Stimulated activated CD4-positive, alpha-beta T cell treated with anti-CD3 and anti-CD28 coated beads, Interleukin-15, amount 100 ng/mL, for 1 hour (primary cell): Measurements from ENCODE around the gene COL25A1.
"Not testable (repeated sequence)": the region's sequence is repeated elsewhere in the genome, so short reads cannot be mapped to it uniquely, and the experiment has no call there.

Experiments used
- DNase-seq, 2 donors: peaks; one replicate each; pipeline ENCODE4 v3.0.0-alpha.2; 2020; ENCODE audit warnings: low read depth in 1 of 2, low spot score in 1 of 2

COL25A1 gene

DNA sequence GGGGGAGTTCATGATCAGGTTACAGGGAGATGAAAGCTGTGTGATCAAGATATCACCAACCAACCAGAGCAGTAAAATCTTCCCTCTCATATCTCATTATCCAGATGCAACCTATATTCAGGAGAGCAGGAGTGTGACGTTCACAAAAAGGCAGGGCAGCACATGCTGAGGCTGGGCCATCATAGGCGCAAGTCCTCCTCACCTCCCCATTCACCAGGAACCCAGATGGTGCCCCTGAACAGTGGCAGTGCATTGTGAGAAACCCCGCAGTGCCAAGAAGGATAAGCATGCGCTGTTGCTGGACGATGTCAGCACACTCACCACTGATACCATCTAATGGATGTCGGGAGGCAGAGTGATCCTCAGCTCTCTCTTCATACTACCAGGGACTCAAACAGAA lies 170.9 kb downstream of the COL25A1 start:
- no peak for DNase-seq

DNA sequence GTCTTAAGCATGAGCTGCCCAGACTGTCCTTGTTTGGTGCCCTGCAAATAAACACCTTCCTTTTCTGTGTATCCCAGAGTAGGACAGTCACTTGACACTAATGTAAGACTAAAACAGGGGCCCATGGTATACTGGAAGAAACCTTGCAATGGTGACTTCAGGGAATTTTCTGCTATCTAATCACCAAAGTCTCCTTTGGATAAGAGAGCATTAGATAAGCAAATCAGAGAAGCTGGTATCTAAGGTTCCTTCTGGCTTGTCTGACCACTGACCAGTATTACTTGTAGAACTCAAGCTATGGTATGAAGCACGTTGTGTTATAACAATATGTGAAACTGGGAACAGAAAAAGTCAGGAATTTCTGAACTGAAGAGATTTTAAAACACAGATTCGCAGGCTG lies 173.9 kb downstream of the COL25A1 start:
- no peak for DNase-seq

DNA sequence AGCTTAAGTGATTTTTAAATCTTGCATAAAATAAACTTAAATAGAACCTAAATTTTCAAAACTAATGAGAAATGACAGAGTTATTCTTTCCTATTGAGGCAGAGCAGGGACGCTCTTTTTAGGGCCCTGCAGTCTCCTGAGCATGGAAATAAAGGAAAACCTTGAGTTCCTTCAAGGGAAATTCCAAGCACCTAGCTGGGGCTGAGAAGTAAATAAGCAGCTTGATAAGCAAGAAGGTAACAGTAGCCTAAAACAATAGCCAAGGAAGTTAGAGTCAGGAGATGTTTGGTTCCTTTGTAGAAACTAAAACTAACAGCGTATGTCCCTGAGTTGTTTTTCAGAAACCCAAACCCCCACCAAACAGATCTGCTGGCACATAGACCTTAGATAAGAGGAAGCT lies 174.6 kb downstream of the COL25A1 start:
- DNase-seq: no peak

DNA sequence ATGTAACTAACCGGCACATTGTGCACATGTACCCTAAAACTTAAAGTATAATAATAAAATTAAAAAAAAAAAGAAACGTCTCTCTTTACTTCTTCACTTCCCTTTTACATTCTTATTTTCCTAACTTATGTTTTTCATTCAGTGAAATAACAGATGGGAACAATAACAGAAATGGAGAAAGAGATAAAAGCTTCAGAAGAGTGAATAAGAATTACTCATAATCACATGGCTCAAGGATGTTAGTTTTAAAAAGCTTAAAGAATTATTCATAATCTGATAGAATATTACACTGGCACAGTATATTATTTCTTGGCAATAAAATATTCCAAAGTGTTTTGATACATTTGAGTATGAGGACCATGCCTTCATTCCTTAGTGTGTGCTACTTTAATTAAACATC lies 175.6 kb downstream of the COL25A1 start:
- no peak for DNase-seq

DNA sequence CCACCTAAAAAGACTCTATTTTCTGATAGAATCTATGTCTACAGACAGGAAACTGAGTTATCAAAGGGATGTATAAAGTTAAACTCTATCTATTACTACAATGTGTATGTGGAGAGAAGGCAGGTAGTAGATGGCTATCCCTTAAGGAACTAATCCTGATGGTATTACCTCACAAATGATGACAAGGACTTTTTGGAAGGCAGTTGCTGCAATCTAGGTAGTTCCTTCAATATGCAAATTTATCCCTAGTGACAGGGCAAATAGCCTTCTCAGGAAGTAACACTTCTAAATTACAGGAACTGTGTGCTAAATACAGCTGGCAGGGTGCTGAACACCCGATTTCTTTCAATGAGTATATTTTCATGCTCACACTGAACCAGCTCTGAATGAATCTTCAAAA lies 177.4 kb downstream of the COL25A1 start:
- no peak for DNase-seq

DNA sequence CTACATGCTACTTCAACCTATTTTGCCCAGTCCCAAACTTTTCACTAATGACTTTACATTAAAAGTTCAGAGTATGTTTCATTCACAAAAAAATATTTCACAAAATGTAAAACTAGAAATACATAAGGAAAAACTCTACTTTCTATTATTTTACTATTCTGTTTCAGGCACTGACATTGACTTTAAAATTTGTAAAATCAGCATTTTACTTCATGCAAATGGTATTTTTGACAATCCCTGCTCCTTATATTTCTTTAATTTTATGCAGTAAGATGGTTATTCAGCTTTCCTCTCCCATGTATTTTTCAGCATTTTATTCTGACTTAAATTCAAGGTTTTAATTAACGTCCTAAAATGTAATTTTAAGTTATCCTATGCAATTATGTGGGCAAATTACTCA lies 178.5 kb downstream of the COL25A1 start:
- no peak for DNase-seq

DNA sequence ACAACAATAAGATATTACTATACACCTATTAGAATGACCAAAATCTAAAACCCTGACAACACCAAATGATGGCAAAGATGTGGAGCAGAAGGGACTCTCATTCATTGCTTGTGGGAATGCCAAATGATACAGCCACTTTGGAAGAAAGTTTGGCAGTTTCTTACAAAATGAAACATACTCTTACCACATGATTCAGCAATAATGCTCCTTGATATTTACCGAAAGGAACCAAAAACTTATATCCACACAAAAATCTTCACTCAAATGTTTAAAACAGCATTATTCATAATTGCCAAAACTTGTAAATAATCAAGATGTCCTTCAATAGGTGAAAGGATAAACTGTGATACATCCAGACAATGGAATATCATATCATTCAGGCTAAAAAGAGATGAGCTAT lies 180.9 kb downstream of the COL25A1 start:
- no peak for DNase-seq

DNA sequence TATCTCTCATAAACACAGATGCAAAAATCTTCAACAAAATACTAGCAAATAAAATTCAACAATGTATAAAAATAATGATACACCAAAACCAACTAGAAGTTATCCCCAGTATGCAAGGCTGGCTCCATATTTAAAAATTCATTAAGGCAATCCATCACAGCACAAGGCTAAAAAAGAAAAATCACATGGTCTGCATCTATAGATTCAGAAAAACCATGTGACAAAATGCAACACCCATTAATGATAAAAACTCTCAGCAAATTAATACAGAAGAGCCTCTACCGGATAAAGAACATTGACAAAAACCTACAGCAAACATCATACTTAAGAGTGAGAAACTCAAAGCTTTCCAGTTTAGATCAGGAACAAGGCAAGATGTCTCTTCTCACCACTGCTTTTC lies 182.6 kb downstream of the COL25A1 start:
- DNase-seq: no peak

DNA sequence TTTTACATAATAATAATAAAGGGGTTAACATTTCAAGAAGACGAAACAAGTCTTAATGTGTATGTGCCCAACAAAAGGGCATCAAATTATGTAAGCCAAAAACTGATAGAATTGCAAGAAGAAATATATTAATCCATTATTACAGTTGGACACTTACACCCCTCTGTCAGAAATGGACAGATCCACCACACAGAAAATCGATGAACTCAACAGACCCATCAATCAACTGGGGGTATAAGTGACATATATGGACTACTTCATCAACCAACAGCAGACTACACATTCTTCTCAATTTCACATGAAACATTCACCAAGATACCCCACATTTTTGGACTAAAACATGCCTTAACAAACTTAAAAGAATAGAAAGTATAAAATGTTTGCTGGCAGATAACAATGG lies 183.8 kb downstream of the COL25A1 start:
- DNase-seq: no peak

DNA sequence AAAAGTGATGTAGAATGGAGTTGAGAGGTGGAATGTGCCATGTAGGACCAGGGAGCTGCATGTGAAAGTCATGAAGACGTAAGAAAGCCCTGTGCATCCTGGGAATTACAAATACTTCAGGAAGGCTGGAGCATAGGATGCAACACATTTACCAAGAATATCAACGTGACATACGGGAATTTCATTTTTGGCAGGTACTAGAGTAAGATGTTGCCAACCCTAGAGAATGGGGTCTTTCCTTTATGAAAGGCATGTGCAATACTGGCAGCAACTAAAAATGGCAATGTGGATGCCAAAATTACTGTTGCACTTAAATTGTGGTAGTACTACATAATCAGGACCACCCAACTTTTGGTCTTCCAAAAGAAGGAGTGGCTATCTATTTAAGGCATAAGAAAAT lies 188.0 kb downstream of the COL25A1 start:
- no peak for DNase-seq

DNA sequence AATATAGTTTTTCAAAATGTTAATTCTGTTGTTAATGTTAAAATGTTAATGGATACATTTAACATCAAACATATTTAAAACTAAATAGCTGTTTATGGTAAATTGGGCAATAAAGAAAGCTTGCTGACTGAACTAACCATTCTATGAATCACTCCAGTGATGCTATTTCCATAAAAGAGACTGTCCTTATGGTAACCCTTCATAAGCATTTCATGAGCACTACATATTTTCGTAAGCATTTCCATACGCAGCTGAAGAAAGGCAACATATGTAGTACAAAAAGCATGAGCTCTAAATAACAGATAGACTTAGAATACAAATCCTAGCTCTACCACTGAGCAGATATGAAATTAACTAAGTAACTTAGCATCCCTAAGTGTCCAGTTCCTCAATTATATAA lies 188.9 kb downstream of the COL25A1 start:
- no peak for DNase-seq

DNA sequence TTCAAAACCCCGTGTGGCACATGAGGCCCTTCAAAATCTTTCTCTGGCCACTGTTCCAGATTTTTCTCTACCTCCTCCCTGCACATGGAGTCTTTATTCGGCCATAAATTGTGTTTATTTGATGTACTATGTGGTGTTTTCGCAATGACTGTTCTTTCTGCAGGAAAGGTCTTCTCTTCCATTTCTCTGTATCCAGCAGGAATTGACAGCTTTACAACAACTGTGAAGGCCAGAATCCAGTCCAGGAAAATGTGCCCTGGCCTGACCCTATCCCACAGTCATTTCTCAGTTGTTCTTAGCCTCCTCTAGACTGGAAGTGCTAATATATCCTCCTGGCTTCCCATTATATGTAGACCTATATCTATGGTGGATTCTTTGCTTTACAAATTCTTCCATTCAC lies 191.4 kb downstream of the COL25A1 start:
- no peak for DNase-seq

DNA sequence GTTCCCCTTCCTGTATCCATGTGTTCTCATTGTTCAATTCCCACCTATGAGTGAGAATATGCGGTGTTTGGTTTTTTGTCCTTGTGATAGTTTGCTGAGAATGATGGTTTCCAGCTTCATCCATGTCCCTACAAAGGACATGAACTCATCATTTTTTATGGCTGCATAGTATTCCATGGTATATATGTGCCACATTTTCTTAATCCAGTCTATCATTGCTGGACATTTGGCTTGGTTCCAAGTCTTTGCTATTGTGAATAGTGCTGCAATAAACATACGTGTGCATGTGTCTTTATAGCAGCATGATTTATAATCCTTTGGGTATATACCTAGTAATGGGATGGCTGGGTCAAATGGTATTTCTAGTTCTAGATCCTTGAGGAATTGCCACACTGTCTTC lies 194.2 kb downstream of the COL25A1 start:
- not testable (repeated sequence) for DNase-seq

DNA sequence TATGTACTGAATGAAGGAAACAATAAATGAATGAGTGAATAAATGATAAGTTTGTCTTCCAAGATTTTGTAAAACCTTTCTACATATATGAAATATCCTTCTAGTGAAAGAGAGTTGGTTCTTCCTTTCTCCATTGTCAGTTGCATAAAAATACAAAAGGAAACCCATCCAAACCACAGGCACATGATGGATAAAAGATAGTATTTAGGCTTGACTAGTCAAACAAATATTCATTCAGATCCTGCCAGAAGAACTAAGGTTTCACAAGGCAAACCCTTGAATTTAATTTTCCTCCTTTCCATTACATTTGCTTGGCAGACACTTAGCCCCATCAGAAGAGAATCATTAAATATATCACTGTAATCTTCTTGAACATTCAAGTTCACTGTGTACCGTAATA lies 208.4 kb downstream of the COL25A1 start:
- DNase-seq: no peak

DNA sequence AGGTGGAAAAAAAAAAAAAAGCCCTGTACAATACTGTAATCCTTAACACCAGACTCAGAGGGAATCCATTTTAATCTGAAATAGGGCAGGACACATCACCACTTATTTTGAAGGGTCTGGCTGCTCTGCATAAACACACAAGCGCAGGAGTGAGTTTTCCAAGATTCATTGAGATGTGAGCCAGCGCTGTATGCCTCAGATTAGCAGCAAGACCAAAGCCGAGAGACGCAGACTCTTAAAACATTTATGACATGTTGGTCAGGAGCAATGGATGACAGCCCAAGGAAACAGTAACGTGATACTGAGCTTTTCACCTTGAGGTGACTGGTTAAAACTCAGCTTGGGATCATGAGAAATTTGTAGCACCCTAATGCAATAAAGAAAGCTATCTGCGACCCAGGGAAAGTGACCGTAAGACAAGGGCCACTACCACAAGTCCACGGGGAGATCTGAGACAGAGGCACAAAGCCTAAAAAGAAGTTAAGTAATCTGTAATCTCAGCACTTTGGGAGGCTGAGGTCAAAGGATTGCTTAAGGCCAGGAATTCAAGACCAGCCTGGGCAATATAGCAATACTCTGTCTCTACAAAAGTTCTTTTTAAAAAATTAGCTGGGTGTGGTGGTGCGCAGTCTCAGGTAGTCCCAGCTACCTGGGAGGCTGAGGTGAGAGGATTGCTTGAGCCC lies 210.6 kb downstream of the COL25A1 start:
- DNase-seq: no peak

DNA sequence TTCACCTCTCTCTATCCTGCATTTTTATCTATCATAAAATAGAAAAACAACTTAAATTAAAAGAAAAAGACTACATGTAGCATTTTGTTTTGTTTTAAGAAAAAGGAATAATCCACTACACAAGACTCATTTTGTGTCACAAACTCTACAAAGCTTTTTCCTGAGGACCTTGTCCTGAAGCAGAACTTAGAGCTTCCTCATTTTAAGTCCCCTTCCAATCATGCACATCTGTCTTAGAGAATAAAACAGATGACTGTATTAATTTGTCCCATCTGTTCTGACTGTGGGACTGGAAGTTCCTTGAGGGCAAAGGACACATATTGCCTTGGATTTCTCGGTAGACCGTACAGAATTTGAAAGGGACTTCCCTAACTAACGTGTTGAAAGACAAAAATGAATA lies 218.5 kb downstream of the COL25A1 start:
- DNase-seq: no peak

DNA sequence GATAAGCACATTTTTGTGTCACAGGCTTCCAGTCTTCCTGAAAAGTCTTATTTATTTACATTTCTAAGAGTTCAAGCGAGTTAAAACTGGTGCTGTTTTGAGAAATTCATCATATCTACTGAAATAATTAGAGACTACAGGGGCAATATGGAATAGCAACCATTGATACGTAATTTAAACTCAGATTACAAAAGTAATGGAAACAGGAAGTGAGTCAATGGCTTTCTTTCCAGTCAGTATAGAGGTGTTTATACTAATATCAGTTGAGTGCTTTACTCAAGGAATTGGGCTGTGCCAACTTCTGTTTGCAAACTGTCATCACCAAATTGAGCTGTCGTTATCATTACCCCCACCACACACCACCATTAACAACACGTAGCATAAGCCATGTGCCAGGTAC lies 222.7 kb downstream of the COL25A1 start:
- no peak for DNase-seq

DNA sequence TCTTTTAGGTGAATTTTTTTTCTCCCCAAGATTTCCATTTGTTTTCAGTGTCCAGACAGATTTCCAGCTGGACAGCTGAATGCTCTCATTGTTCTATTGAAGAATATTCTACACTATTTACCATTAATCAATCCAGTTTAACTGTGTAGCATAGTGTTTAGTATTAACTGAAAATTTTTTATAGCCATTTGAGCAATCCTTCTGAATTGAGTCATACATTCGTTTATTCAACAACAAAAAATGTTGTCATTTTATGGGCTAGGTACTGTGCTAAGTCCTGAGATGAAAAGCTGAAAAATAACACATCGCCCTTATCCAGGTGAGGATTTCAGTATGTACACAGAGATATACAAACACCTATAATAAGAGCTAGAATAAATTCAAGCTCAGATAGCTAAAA lies 223.3 kb downstream of the COL25A1 start:
- no peak for DNase-seq

DNA sequence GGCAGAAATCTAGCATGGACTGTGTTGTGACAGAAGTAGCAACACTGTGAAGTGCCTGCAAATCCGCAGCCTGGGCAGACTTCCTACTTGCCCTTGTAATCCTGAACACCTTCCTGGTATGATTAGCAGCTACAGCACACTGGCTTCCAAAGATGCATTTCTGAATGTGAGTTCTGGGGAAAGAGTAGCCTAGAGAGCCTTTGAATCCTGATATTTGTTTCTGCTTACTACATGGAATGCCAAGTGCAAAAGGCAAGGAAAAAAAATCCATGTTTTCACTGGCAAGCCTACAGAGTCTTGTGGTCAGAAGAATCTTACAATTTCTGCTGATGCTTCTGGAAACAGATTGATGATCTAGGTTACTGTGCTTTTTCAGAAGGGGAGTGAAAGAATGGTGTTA lies 223.7 kb downstream of the COL25A1 start:
- no peak for DNase-seq

DNA sequence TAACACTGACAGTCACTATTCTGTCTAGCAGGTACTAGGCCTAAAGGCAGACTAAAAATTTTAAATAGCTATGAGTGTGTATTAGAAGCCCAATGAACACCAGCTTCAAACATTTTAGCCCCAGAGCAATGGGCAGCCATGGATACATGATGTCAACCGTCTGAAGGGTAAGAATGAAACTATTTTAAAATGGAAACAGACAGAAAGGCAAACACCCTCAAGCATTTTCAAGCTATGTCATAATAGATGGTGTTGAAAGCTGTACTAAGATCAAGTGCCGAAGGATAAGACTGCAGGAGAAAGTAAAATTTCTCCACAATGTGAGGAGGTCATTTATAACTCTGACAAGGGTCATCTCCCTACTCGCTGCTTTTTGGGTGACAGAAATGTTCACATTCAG lies 225.0 kb downstream of the COL25A1 start:
- DNase-seq: no peak

DNA sequence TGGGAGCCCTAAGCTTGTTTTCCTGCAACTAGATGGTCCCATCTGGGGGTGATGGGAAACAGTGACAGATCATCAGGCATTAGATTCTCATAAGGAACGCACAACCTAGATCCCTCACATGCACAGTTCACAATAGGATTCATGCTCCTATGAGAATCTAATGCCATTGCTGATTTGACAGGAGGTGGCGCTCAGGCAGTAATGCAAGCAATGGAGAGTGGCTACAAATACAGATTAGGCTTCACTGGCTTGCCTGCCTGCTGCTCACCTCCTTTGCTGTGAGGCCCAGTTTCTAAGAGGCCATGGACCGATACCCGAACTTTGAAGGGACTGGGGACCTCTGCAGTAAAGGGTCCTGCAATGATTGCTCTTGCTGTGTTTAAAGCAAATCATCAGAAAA lies 225.7 kb downstream of the COL25A1 start:
- DNase-seq: not testable (repeated sequence)

DNA sequence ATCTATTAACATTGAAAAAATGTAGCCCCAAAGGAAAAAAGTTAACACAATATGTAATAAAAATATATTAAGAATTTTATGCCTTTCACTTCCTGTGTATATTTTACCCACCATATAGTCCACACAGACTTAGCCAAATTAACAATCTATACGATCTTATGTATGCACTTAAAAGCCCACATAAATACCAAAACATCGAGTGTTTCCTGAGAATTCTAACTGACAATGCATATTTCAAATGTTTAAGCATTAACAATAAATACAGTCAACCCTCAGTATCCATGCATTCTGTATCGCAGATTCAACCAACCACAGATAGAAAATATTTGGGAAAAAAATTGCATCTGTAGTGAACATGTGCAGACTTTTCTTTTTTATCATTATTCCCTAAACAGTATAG lies 226.8 kb downstream of the COL25A1 start:
- no peak for DNase-seq

DNA sequence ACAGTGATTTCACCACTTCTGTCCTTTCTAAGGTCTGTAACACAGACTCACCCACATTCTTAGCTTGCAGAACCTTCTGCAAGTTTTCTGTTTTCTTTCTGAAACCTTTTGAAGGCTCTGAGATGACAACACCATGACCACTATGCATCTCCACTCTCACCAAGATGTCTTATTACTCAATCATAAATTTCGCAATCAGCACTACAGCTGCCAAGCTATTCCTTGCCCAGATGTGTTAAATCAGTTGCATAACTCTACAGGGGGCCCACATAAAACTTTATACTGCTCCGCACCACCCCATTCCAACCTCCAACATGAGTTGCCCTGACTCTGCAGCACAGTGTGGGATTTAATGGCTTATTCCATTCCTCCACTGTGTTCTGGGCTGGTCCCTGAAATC lies 229.9 kb downstream of the COL25A1 start:
- DNase-seq: no peak

DNA sequence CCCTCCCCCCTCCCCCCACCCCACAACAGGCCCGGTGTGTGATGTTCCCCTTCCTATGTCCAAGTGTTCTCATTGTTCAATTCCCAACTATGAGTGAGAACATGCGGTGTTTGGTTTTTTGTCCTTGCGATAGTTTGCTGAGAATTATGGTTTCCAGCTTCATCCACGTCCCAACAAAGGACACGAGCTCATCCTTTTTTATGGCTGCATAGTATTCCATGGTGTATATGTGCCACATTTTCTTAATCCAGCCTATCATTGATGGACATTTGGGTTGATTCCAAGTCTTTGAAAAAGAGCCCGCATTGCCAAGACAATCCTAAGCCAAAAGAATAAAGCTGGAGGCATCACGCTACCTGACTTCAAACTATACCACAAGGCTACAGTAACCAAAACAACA lies 231.8 kb downstream of the COL25A1 start:
- not testable (repeated sequence) for DNase-seq
